ENCODE results near the gene TUBA4B. TPM values are rescaled to one million over a fixed set of nuclear protein-coding genes. Genes with fewer than 3 reads are reported as not detected.

Gene TUBA4B
- polyA plus RNA-seq, 3 donors, result not detected

DNA sequence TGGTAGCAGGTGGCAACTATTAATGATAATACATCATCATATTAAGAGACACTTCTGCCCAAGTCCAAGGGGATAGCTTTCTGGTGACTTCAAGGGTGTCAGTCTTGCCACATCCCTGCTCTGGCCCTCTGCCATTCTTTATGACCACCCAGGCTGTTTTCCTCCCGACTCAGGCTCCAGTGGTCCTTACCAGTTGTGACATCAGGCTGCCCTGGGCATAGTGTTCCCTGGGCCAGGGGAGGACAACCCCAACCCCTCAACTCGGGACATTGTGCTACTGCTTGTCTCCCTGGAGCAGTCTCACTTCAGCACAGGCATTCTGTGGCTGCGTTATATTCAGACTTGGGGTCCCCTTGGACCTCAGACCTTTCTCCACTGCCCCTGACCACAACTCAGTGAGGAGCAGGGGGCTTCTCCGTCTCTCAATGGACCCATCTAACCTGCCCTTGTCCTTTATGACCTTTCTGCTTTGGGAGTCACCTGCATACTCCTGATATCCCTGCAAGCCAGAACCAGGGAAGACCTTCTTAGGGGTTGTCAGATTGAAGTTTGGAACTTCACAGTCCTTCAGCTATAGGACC, 39.0 kb downstream of the TUBA4B start:
- Histone ChIP-seq H3K4me1 (ENCODE audit: control insufficient read depth in 1 of 2, insufficient read depth in 2 of 2, low read length in 2 of 2) (peaks cover 10 to 15% of the 10 kb centered on the region in 2 donors), H3K9ac (ENCODE audit: insufficient read depth, low read length, poor library complexity, severe bottlenecking) (no peak overlapping the region), H3K4me2 (replicated peaks; ENCODE audit: extremely low read depth, low read length, poor library complexity, severe bottlenecking) (no peak overlapping the region), H3K79me2 (ENCODE audit: insufficient read depth, low read length) (no peaks in the 10 kb centered on the region), H2AFZ (ENCODE audit: insufficient read depth, low read depth, low read length, poor library complexity, severe bottlenecking) (no peak overlapping the region), H3K36me3 (replicated peaks in 1 of 2; ENCODE audit: control insufficient read depth in 1 of 2, insufficient read depth in 2 of 2, low read length in 2 of 2) (no peaks in the 10 kb centered on the region), H3K27ac (ENCODE audit: low read depth in 1 of 2, low read length in 2 of 2) (no peak overlapping the region), H3K9me3 (replicated peaks in 1 of 2; ENCODE audit: control insufficient read depth in 1 of 2, insufficient read depth in 1 of 2, low read length in 2 of 2) (no peaks in the 10 kb centered on the region), H3K27me3 (ENCODE audit: control insufficient read depth in 2 of 2, insufficient read depth in 2 of 2, low read length in 2 of 2) (peaks cover 0 to 16% of the 10 kb centered on the region in 2 donors), H4K20me1 (ENCODE audit: insufficient read depth, low read length) (no peaks in the 10 kb centered on the region), H3K4me3 (replicated peaks in 1 of 3; ENCODE audit: low read depth in 2 of 3, low read length in 3 of 3) (no peak overlapping the region)
- Mint-ChIP-seq H3K4me1 (peaks cover 11% of the 10 kb centered on the region), H3K4me3 (no peak overlapping the region), H3K27ac (no peak overlapping the region), H3K9me3 (peaks cover 0 to 7% (median 1%) of the 10 kb centered on the region in 7 donors), H3K36me3 (no peaks in the 10 kb centered on the region), H3K27me3 (ENCODE audit: low read depth in 3 of 3) (peaks cover 22 to 46% (median 29%) of the 10 kb centered on the region in 3 donors)
- no peak for DNase-seq
- TF ChIP-seq, protein P1, sequence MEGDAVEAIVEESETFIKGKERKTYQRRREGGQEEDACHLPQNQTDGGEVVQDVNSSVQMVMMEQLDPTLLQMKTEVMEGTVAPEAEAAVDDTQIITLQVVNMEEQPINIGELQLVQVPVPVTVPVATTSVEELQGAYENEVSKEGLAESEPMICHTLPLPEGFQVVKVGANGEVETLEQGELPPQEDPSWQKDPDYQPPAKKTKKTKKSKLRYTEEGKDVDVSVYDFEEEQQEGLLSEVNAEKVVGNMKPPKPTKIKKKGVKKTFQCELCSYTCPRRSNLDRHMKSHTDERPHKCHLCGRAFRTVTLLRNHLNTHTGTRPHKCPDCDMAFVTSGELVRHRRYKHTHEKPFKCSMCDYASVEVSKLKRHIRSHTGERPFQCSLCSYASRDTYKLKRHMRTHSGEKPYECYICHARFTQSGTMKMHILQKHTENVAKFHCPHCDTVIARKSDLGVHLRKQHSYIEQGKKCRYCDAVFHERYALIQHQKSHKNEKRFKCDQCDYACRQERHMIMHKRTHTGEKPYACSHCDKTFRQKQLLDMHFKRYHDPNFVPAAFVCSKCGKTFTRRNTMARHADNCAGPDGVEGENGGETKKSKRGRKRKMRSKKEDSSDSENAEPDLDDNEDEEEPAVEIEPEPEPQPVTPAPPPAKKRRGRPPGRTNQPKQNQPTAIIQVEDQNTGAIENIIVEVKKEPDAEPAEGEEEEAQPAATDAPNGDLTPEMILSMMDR (IDR thresholded peaks at IDR 0.05), result no peak
- WGBS (ENCODE audit: insufficient coverage), result 92% methylated on average over 4 of the region's 4 CpGs
- intact Hi-C loops (cut with micrococcal nuclease), result no loop called here

DNA sequence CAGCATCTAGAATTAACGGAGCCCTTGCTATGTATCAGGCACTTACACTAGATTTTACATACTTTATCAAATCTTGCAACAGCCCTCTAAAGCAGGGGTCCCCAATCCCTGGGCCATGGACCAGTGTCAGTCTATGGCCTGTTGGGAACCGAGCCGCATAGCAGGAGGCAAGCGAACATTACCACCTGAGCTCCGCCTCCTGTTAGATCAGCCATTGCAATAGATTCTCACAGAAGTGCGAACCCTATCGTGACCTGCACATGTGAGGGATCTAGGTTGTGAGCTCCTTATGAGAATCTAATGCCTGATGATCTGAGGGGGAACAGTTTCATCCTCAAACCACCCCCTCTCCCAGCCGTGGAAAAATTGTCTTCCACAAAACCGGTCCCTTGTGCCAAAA, 39.6 kb downstream of the TUBA4B start:
- peaks cover 10 to 15% of the 10 kb centered on the region in 2 donors for H3K4me1 ChIP-seq (ENCODE audit: control insufficient read depth in 1 of 2, insufficient read depth in 2 of 2, low read length in 2 of 2)
- WGBS (ENCODE audit: insufficient coverage), result no CpG with 5 or more reads among the region's 9 CpGs
- Mint-ChIP-seq H3K4me3 (no peak overlapping the region), H3K27me3 (ENCODE audit: low read depth in 3 of 3) (peaks cover 28 to 49% (median 29%) of the 10 kb centered on the region in 3 donors), H3K27ac (no peak overlapping the region), H3K9me3 (peaks cover 0 to 7% (median 1%) of the 10 kb centered on the region in 7 donors), H3K4me1 (peaks cover 11% of the 10 kb centered on the region), H3K36me3 (no peaks in the 10 kb centered on the region)
- H3K9me3 ChIP-seq (replicated peaks in 1 of 2; ENCODE audit: control insufficient read depth in 1 of 2, insufficient read depth in 1 of 2, low read length in 2 of 2), result no peaks in the 10 kb centered on the region
- H3K27ac ChIP-seq (ENCODE audit: low read depth in 1 of 2, low read length in 2 of 2), result no peak overlapping the region
- H3K9ac ChIP-seq (ENCODE audit: insufficient read depth, low read length, poor library complexity, severe bottlenecking), result no peak overlapping the region
- no peak overlapping the region for H2AFZ ChIP-seq (ENCODE audit: insufficient read depth, low read depth, low read length, poor library complexity, severe bottlenecking)
- H3K27me3 ChIP-seq (ENCODE audit: control insufficient read depth in 2 of 2, insufficient read depth in 2 of 2, low read length in 2 of 2), result peaks cover 0 to 17% of the 10 kb centered on the region in 2 donors
- intact Hi-C loops (cut with micrococcal nuclease), result no loop called here
- H3K36me3 ChIP-seq (replicated peaks in 1 of 2; ENCODE audit: control insufficient read depth in 1 of 2, insufficient read depth in 2 of 2, low read length in 2 of 2), result no peaks in the 10 kb centered on the region
- no peaks in the 10 kb centered on the region for H3K79me2 ChIP-seq (ENCODE audit: insufficient read depth, low read length)
- no peak overlapping the region for H3K4me3 ChIP-seq (replicated peaks in 1 of 3; ENCODE audit: low read depth in 2 of 3, low read length in 3 of 3)
- H4K20me1 ChIP-seq (ENCODE audit: insufficient read depth, low read length), result no peaks in the 10 kb centered on the region
- H3K4me2 ChIP-seq (replicated peaks; ENCODE audit: extremely low read depth, low read length, poor library complexity, severe bottlenecking), result no peak overlapping the region
- DNase-seq, result no peak
- TF ChIP-seq, protein P1 (IDR thresholded peaks at IDR 0.05), result no peak
